ENCODE data around the gene MESP2.
"Not testable (repeated sequence)": the region's sequence is repeated elsewhere in the genome, so short reads cannot be mapped to it uniquely, and the experiment has no call there.

DNA sequence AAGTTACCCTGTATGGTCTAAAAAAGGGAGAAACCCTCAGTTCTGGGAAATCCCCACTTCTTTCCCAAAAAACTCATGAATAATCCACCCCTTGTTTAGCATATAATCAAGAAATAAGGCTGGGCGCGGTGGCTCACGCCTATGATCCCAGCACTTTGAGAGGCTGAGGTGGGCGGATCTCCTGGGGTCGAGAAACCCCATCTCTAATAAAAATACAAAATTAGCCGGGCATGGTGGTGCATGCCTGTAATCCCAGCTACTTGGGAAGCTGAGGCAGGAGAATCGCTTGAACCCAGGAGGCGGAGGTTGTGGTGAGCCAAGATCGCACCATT lies 6.5 kb downstream of the MESP2 start:
- TF ChIP-seq, protein P1, sequence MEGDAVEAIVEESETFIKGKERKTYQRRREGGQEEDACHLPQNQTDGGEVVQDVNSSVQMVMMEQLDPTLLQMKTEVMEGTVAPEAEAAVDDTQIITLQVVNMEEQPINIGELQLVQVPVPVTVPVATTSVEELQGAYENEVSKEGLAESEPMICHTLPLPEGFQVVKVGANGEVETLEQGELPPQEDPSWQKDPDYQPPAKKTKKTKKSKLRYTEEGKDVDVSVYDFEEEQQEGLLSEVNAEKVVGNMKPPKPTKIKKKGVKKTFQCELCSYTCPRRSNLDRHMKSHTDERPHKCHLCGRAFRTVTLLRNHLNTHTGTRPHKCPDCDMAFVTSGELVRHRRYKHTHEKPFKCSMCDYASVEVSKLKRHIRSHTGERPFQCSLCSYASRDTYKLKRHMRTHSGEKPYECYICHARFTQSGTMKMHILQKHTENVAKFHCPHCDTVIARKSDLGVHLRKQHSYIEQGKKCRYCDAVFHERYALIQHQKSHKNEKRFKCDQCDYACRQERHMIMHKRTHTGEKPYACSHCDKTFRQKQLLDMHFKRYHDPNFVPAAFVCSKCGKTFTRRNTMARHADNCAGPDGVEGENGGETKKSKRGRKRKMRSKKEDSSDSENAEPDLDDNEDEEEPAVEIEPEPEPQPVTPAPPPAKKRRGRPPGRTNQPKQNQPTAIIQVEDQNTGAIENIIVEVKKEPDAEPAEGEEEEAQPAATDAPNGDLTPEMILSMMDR (IDR thresholded peaks at IDR 0.05; ENCODE audit: poor library complexity, severe bottlenecking), result not testable (repeated sequence)
- not testable (repeated sequence) for TF ChIP-seq EZH2 (IDR thresholded peaks at IDR 0.05; ENCODE audit: borderline replicate concordance, insufficient read depth, low read length, poor library complexity, severe bottlenecking)

Measured in neural cell (in vitro differentiated cells).